GM23338 (cell line): ENCODE results near the gene RNF32. TPM values are rescaled to one million over a fixed set of nuclear protein-coding genes. Genes with fewer than 3 reads are reported as not detected.

ENCODE experiments used
- ATAC-seq: fragments of 200-7000 bp; cut with Tn5 transposase; 3 replicates; pipeline ENCODE4 v1.9.1; 2020
- DNase-seq: peaks from one replicate; pipeline ENCODE4 v3.0.0-alpha.2; 2015; ENCODE audit warnings: low spot score
- H2AFZ ChIP-seq: fragments of 200-600 bp; sonication (generic); 2 replicates; pipeline ENCODE4 v1.8.0; 2016; ENCODE audit warnings: antibody characterized with exemption, mild to moderate bottlenecking, moderate library complexity
- H3F3A ChIP-seq: fragments of 200-600 bp; sonication (generic); replicated peaks from 2 replicates; pipeline ENCODE4 v1.8.0; 2017; ENCODE audit warnings: antibody characterized with exemption, mixed run types, low read depth
- H3K27ac ChIP-seq: fragments of 200-600 bp; sonication (generic); 2 replicates; pipeline ENCODE4 v1.6.1; 2016; ENCODE audit warnings: low read depth
- H3K27me3 ChIP-seq: fragments of 200-600 bp; sonication (generic); 2 replicates; pipeline ENCODE4 v1.8.0; 2016; ENCODE audit warnings: mild to moderate bottlenecking, mixed run types, moderate library complexity; ENCODE audit not compliant: insufficient read depth
- H3K36me3 ChIP-seq: fragments of 200-600 bp; sonication (generic); 2 replicates; pipeline ENCODE4 v1.8.0; 2016; ENCODE audit warnings: mild to moderate bottlenecking; ENCODE audit not compliant: insufficient read depth
- H3K4me1 ChIP-seq: fragments of 200-600 bp; sonication (generic); 2 replicates; pipeline ENCODE4 v1.8.0; 2016; ENCODE audit warnings: mild to moderate bottlenecking, moderate library complexity; ENCODE audit not compliant: insufficient read depth
- H3K4me2 ChIP-seq: fragments of 200-600 bp; sonication (generic); 2 replicates; pipeline ENCODE4 v1.7.1; 2017; ENCODE audit warnings: mixed run types
- H3K4me3 ChIP-seq: fragments of 200-600 bp; sonication (generic); 2 replicates; pipeline ENCODE4 v1.6.1; 2016; ENCODE audit warnings: mixed run types
- H3K79me2 ChIP-seq: fragments of 200-600 bp; sonication (generic); replicated peaks from 2 replicates; pipeline ENCODE4 v1.8.0; 2017; ENCODE audit warnings: mild to moderate bottlenecking; ENCODE audit not compliant: insufficient read depth
- H3K9me2 ChIP-seq: fragments of 200-600 bp; sonication (generic); 2 replicates; pipeline ENCODE4 v1.8.0; 2017; ENCODE audit not compliant: insufficient read depth
- H4K20me1 ChIP-seq: fragments of 200-600 bp; sonication (generic); replicated peaks from 2 replicates; pipeline ENCODE4 v1.8.0; 2017; ENCODE audit warnings: mild to moderate bottlenecking; ENCODE audit not compliant: insufficient read depth
- H3K27ac Mint-ChIP-seq: 2 replicates; pipeline ENCODE4 v1.8.0; 2020; ENCODE audit warnings: inconsistent platforms, mild to moderate bottlenecking, moderate library complexity, mixed read lengths
- H3K27me3 Mint-ChIP-seq: 3 replicates; pipeline ENCODE4 v1.8.0; 2022; ENCODE audit warnings: low read depth, mild to moderate bottlenecking, moderate library complexity, mixed read lengths, inconsistent platforms; ENCODE audit not compliant: insufficient read depth, poor library complexity
- H3K36me3 Mint-ChIP-seq: 3 replicates; pipeline ENCODE4 v1.8.0; 2021; ENCODE audit warnings: low read depth, mild to moderate bottlenecking, inconsistent platforms, moderate library complexity, mixed read lengths
- H3K4me1 Mint-ChIP-seq: 3 replicates; pipeline ENCODE4 v1.8.0; 2020; ENCODE audit warnings: mild to moderate bottlenecking, inconsistent platforms, mixed read lengths
- H3K4me3 Mint-ChIP-seq: 3 replicates; pipeline ENCODE4 v1.8.0; 2021; ENCODE audit warnings: moderate library complexity, mild to moderate bottlenecking, inconsistent platforms, mixed read lengths
- H3K9me3 Mint-ChIP-seq: 3 replicates; pipeline ENCODE4 v1.8.0; 2020; ENCODE audit warnings: moderate library complexity, mild to moderate bottlenecking, inconsistent platforms, mixed read lengths
- CREB1 ChIP-seq: fragments of 250-450 bp; sonication (Bioruptor Pico); IDR thresholded peaks from 2 replicates; pipeline ENCODE4 v1.5.0; 2020; ENCODE audit warnings: low read depth, mild to moderate bottlenecking, moderate library complexity
- CTCF ChIP-seq, 2 experiments: fragments of 200-600 bp in 1 of 2; sonication (generic) in 1 of 2; conservative IDR thresholded peaks; 2 replicates each; pipeline versions ENCODE4 v1.5.1 to v1.6.1; 2016 to 2017; ENCODE audit warnings: antibody characterized with exemption in 2 of 2, low read depth in 2 of 2, mild to moderate bottlenecking in 2 of 2, moderate library complexity in 1 of 2
- ETS1 ChIP-seq: IDR thresholded peaks from 2 replicates; pipeline ENCODE4 v1.6.1; 2016; ENCODE audit warnings: antibody characterized with exemption
- EZH2 ChIP-seq: fragments of 200-600 bp; sonication (generic); IDR thresholded peaks from one replicate; pipeline ENCODE4 v1.8.0; 2017; ENCODE audit warnings: antibody characterized with exemption, mild to moderate bottlenecking, low read depth; ENCODE audit not compliant: unreplicated experiment
- EZH2phosphoT487 ChIP-seq: fragments of 200-600 bp; sonication (generic); IDR thresholded peaks from one replicate; pipeline ENCODE4 v1.8.1; 2018; ENCODE audit warnings: antibody characterized with exemption; ENCODE audit not compliant: unreplicated experiment
- JUNB ChIP-seq: IDR thresholded peaks from one replicate; pipeline ENCODE4 v1.6.1; 2016; ENCODE audit warnings: antibody characterized with exemption; ENCODE audit not compliant: unreplicated experiment
- NANOG ChIP-seq: IDR thresholded peaks from 2 replicates; pipeline ENCODE4 v1.6.1; 2016; ENCODE audit warnings: antibody characterized with exemption, borderline replicate concordance
- POLR2AphosphoS5 ChIP-seq: IDR thresholded peaks from 2 replicates; pipeline ENCODE4 v1.6.1; 2016; ENCODE audit warnings: antibody characterized with exemption, low read depth
- REST ChIP-seq: IDR thresholded peaks from one replicate; pipeline ENCODE4 v1.6.1; 2018; ENCODE audit warnings: antibody characterized with exemption; ENCODE audit not compliant: unreplicated experiment
- STAT1 ChIP-seq: IDR thresholded peaks from one replicate; pipeline ENCODE4 v1.6.1; 2016; ENCODE audit warnings: antibody characterized with exemption; ENCODE audit not compliant: unreplicated experiment
- ZNF114 ChIP-seq: fragments of 250-450 bp; sonication (Bioruptor Pico); IDR thresholded peaks from 2 replicates; pipeline ENCODE4 v1.5.0; 2020; ENCODE audit warnings: mild to moderate bottlenecking, moderate library complexity
- ZNF331 ChIP-seq: fragments of 250-450 bp; sonication (Bioruptor Pico); IDR thresholded peaks from 2 replicates; pipeline ENCODE4 v1.5.0; 2020; ENCODE audit warnings: low read depth, mild to moderate bottlenecking, moderate library complexity
- ZNF462 ChIP-seq: fragments of 250-450 bp; sonication (Bioruptor Pico); IDR thresholded peaks from 2 replicates; pipeline ENCODE4 v1.5.0; 2020; ENCODE audit warnings: mild to moderate bottlenecking, moderate library complexity
- polyA plus RNA-seq: library from polyadenylated mRNA; unstranded; fragments of >200 nt; fragmentation: Nextera tagmentation; extraction: Ambion mirVana; gene quantifications from 2 replicates; pipeline ENCODE4 v1.2.1, GENCODE V29; 2016
- total RNA-seq: library from RNA; depleted of rRNA; stranded (reverse); fragments of >200 nt; shearing (Covaris generic); gene quantifications from 2 replicates; pipeline ENCODE4 v1.2.3, GENCODE V29; 2014

Gene RNF32
- total and polyA plus RNA-seq, 2 experiments from 2014 or later: 0.56 to 2.0 TPM

GRCh38 chr7:156611014-156612010, 29.3 kb upstream of the RNF32 start:
- Histone ChIP-seq H2AFZ (no peak overlapping the region), H3K79me2 (no peaks in the 10 kb centered on the region), H3K27ac (no peak overlapping the region), H3K36me3 (no peaks in the 10 kb centered on the region), H3K27me3 (peaks cover 14% of the 10 kb centered on the region), H3K4me3 (no peak overlapping the region), H3K4me1 (no peaks in the 10 kb centered on the region), H3K4me2 (no peak overlapping the region), H3K9me2 (no peaks in the 10 kb centered on the region), H3F3A (no peaks in the 10 kb centered on the region), H4K20me1 (no peaks in the 10 kb centered on the region)
- peaks cover 17% of the 10 kb centered on the region for H3K27me3 Mint-ChIP-seq
- TF ChIP-seq ZNF114 (no peak), ZNF462 (no peak), NANOG (no peak), REST (no peak), POLR2AphosphoS5 (no peak), CTCF (conservative IDR thresholded peaks at IDR 0.05; ENCODE audit: low read depth in 2 of 2) (no peak), JUNB (no peak), EZH2 (no peak), EZH2phosphoT487 (no peak), STAT1 (no peak), ETS1 (no peak), ZNF331 (CRISPR knock-in tag) (no peak), CREB1 (CRISPR knock-in tag) (no peak)
- H3K4me3 Mint-ChIP-seq: no peak overlapping the region
- H3K9me3 Mint-ChIP-seq: no peaks in the 10 kb centered on the region
- H3K4me1 Mint-ChIP-seq: peaks cover 26% of the 10 kb centered on the region
- ATAC-seq: no peak
- H3K36me3 Mint-ChIP-seq: no peaks in the 10 kb centered on the region
- DNase-seq: no peak
- H3K27ac Mint-ChIP-seq: no peak overlapping the region
